GM12864 (cell line): ENCODE results near the gene STARD7.
"Not testable (repeated sequence)": the region's sequence is repeated elsewhere in the genome, so short reads cannot be mapped to it uniquely, and the experiment has no call there.

ENCODE experiments used
- DNase-seq: peaks from one replicate; pipeline ENCODE4 v3.0.0-alpha.2; 2011; ENCODE audit warnings: low read depth
- H3K4me3 ChIP-seq: 2 replicates; pipeline ENCODE4 v1.5.1; 2011; ENCODE audit warnings: mild to moderate bottlenecking, low read depth, low read length, control low read depth
- CTCF ChIP-seq: IDR thresholded peaks from 2 replicates; pipeline ENCODE4 v1.5.1; 2011; ENCODE audit warnings: low read depth, mild to moderate bottlenecking, moderate library complexity, low read length, control low read depth, inconsistent platforms; ENCODE audit errors: missing control alignments

STARD7 gene

GRCh38 chr2:96233880-96234316, 25.3 kb upstream of the STARD7 start:
- no peak overlapping the region for H3K4me3 ChIP-seq
- peak; percentile 62 for DNase-seq
- peak; percentile 51 for TF ChIP-seq CTCF

GRCh38 chr2:96233436-96233835, 24.8 kb upstream of the STARD7 start:
- TF ChIP-seq CTCF = no peak
- H3K4me3 ChIP-seq = no peak overlapping the region
- DNase-seq = no peak

GRCh38 chr2:96231316-96231715, 22.7 kb upstream of the STARD7 start:
- no peak overlapping the region for H3K4me3 ChIP-seq
- TF ChIP-seq CTCF = no peak
- no peak for DNase-seq

- H3K4me3 ChIP-seq = peak overlapping the region; percentile 9
- DNase-seq = peak; percentile 60
- TF ChIP-seq CTCF = no peak
Observed at GRCh38 chr2:96225016-96225533, 16.4 kb upstream of the STARD7 start.

- not testable (repeated sequence) for H3K4me3 ChIP-seq, DNase-seq
Observed at GRCh38 chr2:96221106-96221505, 12.5 kb upstream of the STARD7 start.

- not testable (repeated sequence) for DNase-seq
Observed at GRCh38 chr2:96219959-96220358, 11.3 kb upstream of the STARD7 start.

GRCh38 chr2:96218508-96219131, 10.0 kb upstream of the STARD7 start:
- H3K4me3 ChIP-seq = no peak overlapping the region
- DNase-seq = no peak
- no peak for TF ChIP-seq CTCF

More at GRCh38 chr2:96219959-96220358, 11.3 kb upstream of the STARD7 start:
- not testable (repeated sequence) for H3K4me3 ChIP-seq

- TF ChIP-seq CTCF = no peak
- DNase-seq = no peak
- H3K4me3 ChIP-seq = no peak overlapping the region
Observed at GRCh38 chr2:96214554-96214953, 5.9 kb upstream of the STARD7 start.
